Suprapubic skin (tissue), 4 donors: ENCODE results near the gene GRIP2. TPM values are rescaled to one million over a fixed set of nuclear protein-coding genes. Genes with fewer than 3 reads are reported as not detected.

Experiments
- DNase-seq, 2 donors: peaks; one replicate each; pipeline ENCODE4 v3.0.0-alpha.2; 2019; ENCODE audit warnings: low spot score in 2 of 2
- H3K27ac ChIP-seq: fragments of 200-600 bp; sonication (generic); one replicate; pipeline ENCODE4 v1.5.1; 2019
- H3K27me3 ChIP-seq: fragments of 200-600 bp; sonication (generic); one replicate; pipeline ENCODE4 v1.5.1; 2019
- H3K36me3 ChIP-seq: fragments of 200-600 bp; sonication (generic); one replicate; pipeline ENCODE4 v1.5.1; 2019
- H3K4me1 ChIP-seq: fragments of 200-600 bp; sonication (generic); one replicate; pipeline ENCODE4 v1.5.1; 2019
- H3K4me3 ChIP-seq: fragments of 200-600 bp; sonication (generic); one replicate; pipeline ENCODE4 v1.5.1; 2019; ENCODE audit warnings: mild to moderate bottlenecking
- H3K9me3 ChIP-seq: fragments of 200-600 bp; sonication (generic); one replicate; pipeline ENCODE4 v1.5.1; 2019
- CTCF ChIP-seq, 2 donors: fragments of 200-600 bp in 1 of 2; fragments of 450-650 bp in 1 of 2; sonication (generic) in 1 of 2; IDR thresholded peaks; one replicate each; pipeline ENCODE4 v1.5.1; 2016 to 2019; ENCODE audit warnings: antibody characterized with exemption in 2 of 2, mild to moderate bottlenecking in 1 of 2, moderate library complexity in 1 of 2
- EP300 ChIP-seq: sonication (generic); formaldehyde crosslinking; IDR thresholded peaks from one replicate; pipeline ENCODE4 v1.6.1; 2017; ENCODE audit warnings: antibody characterized with exemption
- POLR2A ChIP-seq, 2 donors: fragments of 450-650 bp; IDR thresholded peaks; one replicate each; pipeline ENCODE4 v1.6.1; 2017; ENCODE audit warnings: antibody characterized with exemption in 2 of 2, mild to moderate bottlenecking in 2 of 2, moderate library complexity in 2 of 2
- POLR2AphosphoS5 ChIP-seq, 3 donors: sonication (generic); formaldehyde crosslinking; IDR thresholded peaks; one replicate each; pipeline ENCODE4 v1.6.1; 2017; ENCODE audit warnings: antibody characterized with exemption in 3 of 3
- WGBS: methylation state at CpG from one replicate; pipeline ENCODE4 v1.1.5; 2018; 5-methylcytosine and 5-hydroxymethylcytosine counted together
- total RNA-seq, 4 donors: library from RNA; depleted of rRNA; stranded (reverse); fragments of >200 nt; gene quantifications; one replicate each; pipeline ENCODE4 v1.1.0, GENCODE V29; 2016

The GRIP2 gene
- total RNA-seq, 4 donors from 2014 or later, result 0.65 to 5.8 (median 3.0) TPM

GRCh38 chr3:14448756-14449727 lies 91.1 kb downstream of the GRIP2 start:
- Histone ChIP-seq H3K27ac (no peak overlapping the region), H3K36me3 (peaks cover 50% of the 10 kb centered on the region), H3K4me3 (no peak overlapping the region), H3K9me3 (no peaks in the 10 kb centered on the region), H3K4me1 (peaks cover 26% of the 10 kb centered on the region), H3K27me3 (no peaks in the 10 kb centered on the region)
- WGBS, result 82% methylated on average over 15 of the region's 15 CpGs
- TF ChIP-seq CTCF (IDR thresholded peaks at IDR 0.05) (no peak), EP300 (no peak), POLR2A (IDR thresholded peaks at IDR 0.05) (no peak), POLR2AphosphoS5 (IDR thresholded peaks at IDR 0.05) (no peak)
- no peak for DNase-seq

- Histone ChIP-seq H3K9me3 (no peaks in the 10 kb centered on the region), H3K27ac (no peak overlapping the region), H3K4me1 (peaks cover 16% of the 10 kb centered on the region), H3K4me3 (no peak overlapping the region), H3K36me3 (peaks cover 50% of the 10 kb centered on the region), H3K27me3 (no peaks in the 10 kb centered on the region)
- TF ChIP-seq CTCF (IDR thresholded peaks at IDR 0.05) (no peak), EP300 (no peak), POLR2A (IDR thresholded peaks at IDR 0.05) (no peak), POLR2AphosphoS5 (IDR thresholded peaks at IDR 0.05) (no peak)
- DNase-seq, result no peak
- 100% methylated on average over 4 of the region's 4 CpGs for WGBS
Observed at GRCh38 chr3:14448063-14448462, 92.1 kb downstream of the GRIP2 start.

- Histone ChIP-seq H3K4me1 (peaks cover 11% of the 10 kb centered on the region), H3K9me3 (no peaks in the 10 kb centered on the region), H3K4me3 (no peak overlapping the region), H3K36me3 (peaks cover 50% of the 10 kb centered on the region), H3K27ac (no peak overlapping the region), H3K27me3 (no peaks in the 10 kb centered on the region)
- WGBS, result 95% methylated on average over 1 of the region's 1 CpG
- DNase-seq, result no peak
- TF ChIP-seq EP300, result no peak
- no peak for TF ChIP-seq POLR2AphosphoS5 (IDR thresholded peaks at IDR 0.05)
- TF ChIP-seq POLR2A (IDR thresholded peaks at IDR 0.05), result no peak
- TF ChIP-seq CTCF (IDR thresholded peaks at IDR 0.05), result no peak
Observed at GRCh38 chr3:14446988-14447570, 93.1 kb downstream of the GRIP2 start.

GRCh38 chr3:14445773-14446172 lies 94.4 kb downstream of the GRIP2 start:
- H3K9me3 ChIP-seq, result no peaks in the 10 kb centered on the region
- no peak for DNase-seq
- no peak overlapping the region for H3K27ac ChIP-seq
- no peak overlapping the region for H3K4me3 ChIP-seq
- no peaks in the 10 kb centered on the region for H3K27me3 ChIP-seq
- 96% methylated on average over 4 of the region's 4 CpGs for WGBS
- H3K4me1 ChIP-seq, result peaks cover 14% of the 10 kb centered on the region
- H3K36me3 ChIP-seq, result peaks cover 50% of the 10 kb centered on the region
- TF ChIP-seq POLR2AphosphoS5 (IDR thresholded peaks at IDR 0.05) (no peak), POLR2A (IDR thresholded peaks at IDR 0.05) (no peak), EP300 (no peak)

- 95% methylated on average over 6 of the region's 6 CpGs for WGBS
- H3K4me1 ChIP-seq, result peaks cover 27% of the 10 kb centered on the region
- H3K27ac ChIP-seq, result no peak overlapping the region
- no peaks in the 10 kb centered on the region for H3K27me3 ChIP-seq
- no peak for DNase-seq
- H3K4me3 ChIP-seq, result no peak overlapping the region
- no peak for TF ChIP-seq CTCF (IDR thresholded peaks at IDR 0.05)
- H3K9me3 ChIP-seq, result no peaks in the 10 kb centered on the region
- H3K36me3 ChIP-seq, result peaks cover 48% of the 10 kb centered on the region
Observed at GRCh38 chr3:14444380-14444779, 95.8 kb downstream of the GRIP2 start.
